Stimulated activated CD4-positive, alpha-beta T cell treated with anti-CD3 and anti-CD28 coated beads, TNF-alpha, amount 100 ng/mL, for 1 hour (primary cell): ENCODE data around the gene RRAS.
"Not testable (repeated sequence)": the region's sequence is repeated elsewhere in the genome, so short reads cannot be mapped to it uniquely, and the experiment has no call there.

Source experiments
- DNase-seq, 3 donors: peaks; one replicate each; pipeline ENCODE4 v3.0.0-alpha.2; 2020; ENCODE audit warnings: low read depth in 3 of 3, low spot score in 1 of 3

RRAS gene

DNA sequence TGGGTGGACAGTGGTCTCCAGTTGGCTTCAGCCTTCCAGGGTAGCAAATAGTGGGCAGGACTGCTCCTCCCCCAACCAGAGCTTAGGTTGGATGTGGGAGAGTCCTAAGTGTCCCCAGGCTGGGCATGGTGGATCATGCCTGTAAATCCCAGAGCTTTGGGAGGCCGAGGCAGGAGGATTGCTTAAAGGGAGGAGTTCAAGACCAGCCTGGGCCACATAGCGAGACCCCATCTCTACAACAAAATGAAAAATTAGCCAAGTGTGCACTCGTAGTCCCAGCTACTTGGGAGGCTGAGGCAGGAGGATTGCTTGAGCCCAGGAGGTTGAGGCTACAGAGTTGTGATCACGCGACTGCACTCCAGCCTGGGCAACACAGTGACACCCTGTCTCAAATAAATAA, 7.4 kb downstream of the RRAS start:
- no peak for DNase-seq

DNA sequence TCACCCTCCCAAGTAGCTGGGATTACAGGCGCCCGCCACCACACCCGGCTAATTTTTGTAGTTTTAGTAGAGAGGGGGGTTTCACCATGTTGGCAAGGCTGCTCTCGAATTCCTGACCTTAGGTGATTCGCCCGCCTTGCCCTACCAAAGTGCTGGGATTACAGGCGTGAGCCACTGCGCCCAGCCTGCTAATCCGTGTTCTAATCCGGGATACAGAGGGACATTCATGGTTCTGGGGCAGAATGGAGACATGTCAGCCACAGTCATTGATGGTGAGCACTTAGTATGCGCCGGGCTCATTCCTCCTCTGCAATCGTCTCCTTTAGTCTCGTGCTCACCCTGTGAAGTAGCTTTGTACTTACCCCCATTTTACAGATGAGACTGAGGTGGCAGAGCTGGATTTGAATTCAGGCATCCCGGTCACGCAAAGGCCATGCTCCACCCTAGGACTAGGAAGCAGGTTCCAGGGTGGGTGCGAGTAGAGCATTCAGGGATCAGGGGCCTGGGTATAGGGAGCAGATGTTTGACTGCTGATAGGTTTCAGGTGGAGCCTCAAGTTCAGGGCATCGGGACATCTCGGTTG, 8.2 kb downstream of the RRAS start:
- DNase-seq, result no peak

GRCh38 chr19:49631014-49631588, 8.8 kb downstream of the RRAS start:
- DNase-seq, result no peak

DNA sequence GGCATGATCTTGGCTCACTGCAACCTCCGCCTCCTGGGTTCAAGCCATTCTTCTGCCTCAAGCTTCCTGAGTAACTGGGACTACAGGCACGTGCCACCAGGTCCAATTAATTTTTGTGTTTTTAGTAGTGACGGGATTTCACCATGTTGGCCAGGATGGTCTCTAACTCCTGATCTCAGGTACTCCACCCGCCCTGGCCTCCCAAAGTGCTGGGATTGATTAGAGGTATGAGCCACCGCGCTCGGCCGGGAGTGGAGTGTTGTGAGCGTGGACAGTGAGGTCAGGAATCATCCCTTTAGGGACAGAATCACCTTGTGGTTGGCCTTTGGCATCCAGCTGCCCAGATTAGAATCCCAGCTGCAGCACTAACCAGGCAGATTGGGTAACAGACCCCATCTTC, 10.3 kb downstream of the RRAS start:
- DNase-seq, result no peak

GRCh38 chr19:49626226-49626625, 13.7 kb downstream of the RRAS start:
- DNase-seq, result no peak

- no peak for DNase-seq
Observed at GRCh38 chr19:49624967-49625910, 14.7 kb downstream of the RRAS start.

DNA sequence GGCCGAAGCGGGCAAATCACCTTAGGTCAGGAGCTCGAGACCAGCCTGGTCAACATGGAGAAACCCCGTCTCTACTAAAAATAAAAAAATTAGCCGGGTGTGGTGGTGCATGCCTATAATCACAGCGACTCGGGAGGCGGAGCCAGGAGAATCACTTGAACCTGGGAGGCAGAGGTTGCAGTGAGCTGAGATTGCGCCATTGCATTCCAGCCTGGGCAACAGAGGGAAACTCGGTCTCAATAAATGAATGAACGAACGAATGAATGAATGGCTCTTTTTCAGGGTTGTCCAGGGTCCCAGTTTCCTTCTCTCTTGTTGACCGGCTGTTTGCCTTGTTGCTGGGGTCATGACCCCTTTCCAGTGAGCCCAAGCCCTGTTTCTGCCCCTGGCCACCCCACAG, 22.1 kb downstream of the RRAS start:
- not testable (repeated sequence) for DNase-seq

- no peak for DNase-seq
Observed at GRCh38 chr19:49616945-49617344, 23.0 kb downstream of the RRAS start.

DNA sequence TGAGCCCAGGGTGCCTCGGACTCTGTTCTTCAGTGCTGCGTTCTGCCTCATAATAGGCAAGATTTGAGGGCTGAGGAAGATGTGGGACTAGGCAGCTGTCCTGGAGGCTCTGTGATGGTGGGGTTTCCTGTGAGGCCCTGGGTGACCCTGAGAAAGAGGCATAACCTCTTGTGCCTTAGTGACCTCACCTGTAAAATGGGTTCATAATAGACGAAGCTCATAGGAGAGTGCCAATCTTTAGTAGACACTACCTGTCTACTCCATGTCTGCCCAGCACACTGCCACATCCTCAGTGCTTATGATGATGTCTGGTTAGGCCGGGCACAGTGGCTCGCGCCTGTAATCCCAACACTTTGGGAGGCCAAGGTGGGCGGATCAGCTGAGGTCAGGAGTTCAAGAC, 23.4 kb downstream of the RRAS start:
- no peak for DNase-seq

- no peak for DNase-seq
Observed at GRCh38 chr19:49615861-49616260, 24.1 kb downstream of the RRAS start.

DNA sequence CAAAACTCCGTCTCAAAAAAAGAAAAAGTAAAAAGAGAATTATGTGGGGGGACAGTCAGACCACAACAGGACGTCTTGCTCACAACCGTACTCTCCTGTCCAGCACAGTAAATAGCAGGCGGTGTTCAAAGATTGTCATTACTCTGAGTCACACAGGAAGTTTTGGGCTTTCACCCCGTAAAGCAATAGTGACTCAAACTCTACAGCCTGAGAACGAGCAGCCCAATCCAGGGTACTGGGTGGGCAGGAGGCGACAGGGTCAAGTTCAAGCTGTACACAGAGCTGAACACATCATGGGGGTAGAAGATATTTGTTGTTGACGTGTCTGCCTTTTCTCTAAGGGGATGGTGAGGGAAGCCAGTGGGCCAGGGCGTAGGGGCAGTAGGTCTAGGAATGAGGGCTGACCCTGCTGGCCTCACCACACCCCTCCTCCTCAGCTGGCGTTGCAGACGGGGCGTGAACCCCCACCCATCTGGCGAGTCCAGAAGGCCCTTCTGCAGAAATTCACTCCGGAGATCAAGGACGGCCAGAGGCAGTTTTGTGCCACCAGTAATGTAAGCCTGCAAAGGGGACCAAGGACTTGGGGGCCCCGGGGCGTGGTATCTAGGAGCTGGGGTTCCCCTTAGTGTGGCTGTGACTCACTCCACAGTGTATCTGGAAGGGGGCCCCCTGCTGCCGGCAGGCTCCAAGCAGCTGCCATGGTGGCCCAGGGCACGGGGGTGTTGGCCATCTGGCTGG, 25.7 kb downstream of the RRAS start:
- DNase-seq, result no peak

DNA sequence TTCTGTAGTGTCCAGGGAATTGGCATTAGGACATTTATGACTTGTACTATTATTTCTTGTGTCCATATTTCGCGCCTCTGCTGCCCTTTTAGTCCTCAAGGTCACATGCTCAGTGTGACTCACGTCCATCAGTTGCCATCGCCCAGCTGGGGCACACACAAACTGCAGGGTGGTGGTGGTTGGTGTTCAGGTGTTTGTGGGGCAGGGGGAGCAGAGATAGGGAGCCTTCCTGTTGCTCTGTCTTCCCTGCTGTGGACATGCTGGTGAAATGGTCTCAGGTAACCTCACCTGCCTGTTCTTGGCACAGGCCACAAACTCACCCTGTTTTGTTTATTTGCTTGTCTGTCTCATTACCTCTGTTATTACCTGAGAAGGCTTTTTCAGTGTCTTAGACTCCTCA, 26.6 kb downstream of the RRAS start:
- DNase-seq, result no peak

DNA sequence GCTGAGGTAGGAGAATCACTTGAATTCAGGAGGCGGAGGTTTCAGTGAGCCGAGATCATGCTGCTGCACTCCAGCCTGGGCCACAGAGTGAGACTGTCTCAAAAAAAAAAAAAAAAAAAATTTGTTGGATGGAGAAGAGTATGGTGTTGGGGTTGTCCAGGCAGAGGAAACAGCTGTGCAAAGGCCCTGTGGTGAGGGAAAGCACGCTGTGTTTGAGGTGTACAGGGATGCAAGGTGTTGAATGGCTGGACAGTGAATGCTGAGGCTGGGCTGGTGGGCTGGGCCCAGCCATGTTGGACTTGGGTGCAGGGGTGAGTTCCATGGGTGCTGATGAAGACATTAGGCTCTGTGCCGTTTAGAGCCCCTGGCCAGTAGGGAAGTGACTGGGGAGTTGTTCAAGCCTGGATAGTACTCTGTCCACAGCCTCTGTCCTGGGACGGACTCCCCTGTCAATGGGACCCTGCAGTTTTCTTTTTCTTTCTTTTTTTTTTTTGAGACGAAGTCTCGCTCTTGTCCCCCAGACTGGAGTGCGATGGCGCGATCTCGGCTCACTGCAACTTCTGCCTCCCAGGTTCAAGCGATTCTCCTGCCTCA, 30.3 kb downstream of the RRAS start:
- DNase-seq, result no peak

- no peak for DNase-seq
Observed at GRCh38 chr19:49605605-49606004, 34.3 kb downstream of the RRAS start.

DNA sequence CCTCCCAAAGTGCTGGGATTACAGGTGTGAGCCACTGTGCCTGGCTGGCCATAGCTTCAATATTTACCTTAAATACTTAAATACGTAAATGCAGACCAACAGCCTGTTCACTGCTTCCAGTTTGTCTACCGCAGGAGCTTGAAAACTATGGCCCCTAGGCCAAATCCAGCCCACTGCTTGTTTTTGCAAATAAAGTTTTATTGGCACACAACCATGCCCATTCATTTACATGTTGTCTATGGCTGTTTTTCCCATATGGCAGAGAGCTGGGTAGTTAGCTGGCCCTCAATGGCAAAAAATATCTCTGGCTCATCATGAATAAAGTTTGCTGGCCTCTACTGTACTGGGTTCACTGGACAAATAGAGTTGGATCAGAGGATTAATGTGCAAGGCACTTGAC, 37.1 kb downstream of the RRAS start:
- no peak for DNase-seq

- no peak for DNase-seq
Observed at GRCh38 chr19:49601482-49602038, 38.4 kb downstream of the RRAS start.

DNA sequence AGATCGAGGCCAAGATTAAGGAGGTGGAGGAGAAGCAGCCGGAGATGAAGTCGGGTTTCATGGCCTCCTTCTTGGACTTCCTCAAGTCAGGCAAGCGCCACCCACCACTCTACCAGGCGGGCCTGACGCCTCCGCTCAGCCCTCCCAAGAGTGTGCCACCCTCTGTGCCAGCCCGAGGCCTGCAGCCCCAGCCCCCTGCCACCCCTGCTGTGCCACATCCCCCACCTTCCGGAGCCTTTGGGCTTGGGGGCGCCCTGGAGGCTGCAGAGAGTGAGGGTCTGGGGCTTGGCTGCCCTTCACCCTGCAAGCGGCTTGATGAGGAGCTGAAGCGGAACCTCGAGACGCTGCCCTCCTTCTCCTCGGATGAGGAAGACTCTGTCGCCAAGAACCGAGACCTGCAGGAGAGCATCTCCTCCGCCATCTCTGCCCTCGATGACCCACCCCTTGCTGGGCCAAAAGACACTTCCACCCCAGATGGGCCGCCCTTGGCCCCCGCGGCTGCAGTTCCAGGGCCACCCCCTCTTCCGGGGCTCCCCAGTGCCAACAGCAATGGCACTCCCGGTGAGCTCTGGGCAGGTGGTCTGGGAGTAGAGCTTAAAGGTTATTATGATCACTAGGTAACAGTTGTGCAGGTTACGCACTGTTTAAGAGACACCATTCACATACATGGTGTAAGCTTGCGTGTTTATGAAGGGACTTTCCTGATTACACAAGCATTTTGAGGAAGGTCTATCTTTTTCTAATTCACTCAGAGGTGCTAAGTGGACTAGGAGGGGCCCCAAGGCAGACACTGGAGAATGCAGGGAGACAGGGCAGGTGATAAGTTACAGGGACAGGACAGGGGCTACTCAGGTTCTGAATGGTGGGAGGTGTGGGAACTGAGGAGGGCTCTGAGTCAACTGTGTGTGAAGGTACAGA, 40.3 kb downstream of the RRAS start:
- DNase-seq, result no peak

- DNase-seq, result no peak
Observed at GRCh38 chr19:49597703-49597974, 42.3 kb downstream of the RRAS start.

DNA sequence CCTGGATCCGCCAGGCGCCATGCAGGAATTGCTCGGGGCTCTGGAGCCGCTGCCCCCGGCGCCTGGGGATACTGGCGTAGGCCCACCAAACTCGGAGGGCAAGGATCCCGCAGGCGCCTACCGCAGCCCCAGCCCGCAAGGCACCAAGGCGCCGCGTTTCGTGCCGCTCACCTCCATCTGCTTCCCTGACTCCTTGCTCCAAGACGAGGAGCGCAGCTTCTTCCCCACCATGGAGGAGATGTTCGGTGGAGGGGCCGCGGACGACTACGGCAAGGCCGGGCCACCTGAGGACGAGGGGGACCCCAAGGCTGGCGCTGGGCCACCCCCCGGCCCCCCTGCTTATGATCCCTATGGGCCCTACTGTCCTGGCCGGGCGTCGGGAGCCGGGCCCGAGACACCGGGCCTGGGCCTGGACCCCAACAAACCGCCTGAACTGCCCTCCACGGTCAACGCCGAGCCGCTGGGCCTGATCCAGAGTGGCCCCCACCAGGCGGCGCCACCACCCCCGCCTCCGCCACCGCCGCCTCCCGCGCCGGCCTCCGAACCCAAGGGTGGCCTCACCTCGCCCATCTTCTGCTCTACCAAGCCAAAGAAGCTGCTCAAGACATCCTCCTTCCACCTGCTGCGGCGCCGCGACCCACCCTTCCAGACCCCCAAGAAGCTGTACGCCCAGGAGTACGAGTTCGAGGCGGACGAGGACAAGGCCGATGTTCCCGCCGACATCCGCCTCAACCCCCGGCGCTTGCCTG, 42.8 kb downstream of the RRAS start:
- DNase-seq, result no peak
